GM19467 (cell line): Measurements from ENCODE around the gene PRSS12.

Experiments used
- ATAC-seq: cut with Tn5 transposase; IDR thresholded peaks from one replicate; pipeline ENCODE4 v1.9.1; 2021; ENCODE audit warnings: mild to moderate bottlenecking, moderate library complexity; ENCODE audit not compliant: unreplicated experiment

PRSS12 gene

GRCh38 chr4:118356731-118357130 is 3.9 kb upstream of the PRSS12 start:
- ATAC-seq = no peak

GRCh38 chr4:118356111-118356510 is 3.3 kb upstream of the PRSS12 start:
- no peak for ATAC-seq

GRCh38 chr4:118354913-118355312 is 2.1 kb upstream of the PRSS12 start:
- no peak for ATAC-seq

- ATAC-seq = no peak
Measured at GRCh38 chr4:118353534-118354030, 779 bp upstream of the PRSS12 start.

- ATAC-seq = peak; percentile 8
Measured at GRCh38 chr4:118351851-118352827, 664 bp downstream of the PRSS12 start.

- ATAC-seq = no peak
Measured at GRCh38 chr4:118350961-118351360, 1.8 kb downstream of the PRSS12 start.

GRCh38 chr4:118348886-118349285 is 3.9 kb downstream of the PRSS12 start:
- ATAC-seq = no peak

- ATAC-seq = no peak
Measured at GRCh38 chr4:118346495-118346894, 6.3 kb downstream of the PRSS12 start.

GRCh38 chr4:118345813-118346212 is 7.0 kb downstream of the PRSS12 start:
- no peak for ATAC-seq

- ATAC-seq = no peak
Measured at GRCh38 chr4:118344801-118345200, 8.0 kb downstream of the PRSS12 start.

- ATAC-seq = no peak
Measured at GRCh38 chr4:118343501-118343900, 9.3 kb downstream of the PRSS12 start.

- ATAC-seq = no peak
Measured at GRCh38 chr4:118340109-118340508, 12.7 kb downstream of the PRSS12 start.

GRCh38 chr4:118338981-118339765 is 13.6 kb downstream of the PRSS12 start:
- ATAC-seq = no peak

- ATAC-seq = no peak
Measured at GRCh38 chr4:118338518-118338917, 14.3 kb downstream of the PRSS12 start.

- ATAC-seq = no peak
Measured at GRCh38 chr4:118337954-118338353, 14.8 kb downstream of the PRSS12 start.

- no peak for ATAC-seq
Measured at GRCh38 chr4:118335774-118336173, 17.0 kb downstream of the PRSS12 start.

- ATAC-seq = no peak
Measured at GRCh38 chr4:118335324-118335723, 17.5 kb downstream of the PRSS12 start.

GRCh38 chr4:118331352-118331751 is 21.5 kb downstream of the PRSS12 start:
- ATAC-seq = no peak

- ATAC-seq = no peak
Measured at GRCh38 chr4:118329849-118330248, 23.0 kb downstream of the PRSS12 start.

GRCh38 chr4:118327554-118328241 is 25.1 kb downstream of the PRSS12 start:
- ATAC-seq = no peak

- ATAC-seq = no peak
Measured at GRCh38 chr4:118326585-118326984, 26.2 kb downstream of the PRSS12 start.
